ENCODE measurements around the gene LGALS12.
"Not testable (repeated sequence)": the region's sequence is repeated elsewhere in the genome, so short reads cannot be mapped to it uniquely, and the experiment has no call there.

Gene LGALS12

DNA sequence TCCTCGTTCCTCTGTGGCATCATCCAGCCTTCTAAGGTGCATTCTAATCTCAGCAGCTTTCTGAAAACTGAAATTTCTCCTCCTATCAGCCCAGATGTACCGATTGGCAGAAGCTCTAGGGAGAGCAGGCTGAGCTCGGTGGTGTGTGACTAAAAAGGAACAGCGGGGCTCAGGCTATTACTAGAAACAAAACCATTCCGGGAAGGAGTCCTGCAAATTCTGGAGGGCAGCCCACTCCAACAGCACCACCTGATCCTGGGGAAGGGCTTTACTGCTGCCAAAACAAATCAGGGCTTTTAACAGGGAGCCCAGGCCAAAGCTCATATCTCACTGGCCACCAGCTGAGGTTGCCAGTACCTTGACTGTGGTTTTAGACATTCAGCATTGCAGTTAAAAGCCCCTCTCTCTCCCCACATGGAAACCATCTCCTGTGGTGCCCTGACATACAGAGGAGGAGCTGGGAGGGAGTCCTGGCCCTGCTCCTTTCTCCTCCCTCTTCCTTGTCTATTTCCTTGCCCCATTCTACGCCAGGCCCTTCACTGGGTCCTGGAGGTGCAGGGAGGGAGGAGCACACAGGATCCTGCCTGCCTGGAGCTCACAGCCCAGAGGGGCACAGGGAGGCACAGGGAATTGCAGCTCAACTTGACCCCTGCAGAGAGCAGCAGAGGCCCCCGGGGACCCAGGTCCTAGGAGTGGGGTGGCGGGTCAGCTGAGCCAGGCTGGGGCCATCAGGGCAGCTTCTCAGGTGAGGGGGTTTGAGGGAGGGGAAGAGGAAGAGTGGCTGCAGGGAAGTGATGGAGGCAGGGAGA is 31.6 kb downstream of the LGALS12 start:
- Histone ChIP-seq H3K4me1 (ENCODE audit: control insufficient read depth in 1 of 2, insufficient read depth in 1 of 2, low read depth in 1 of 2, low read length in 1 of 2) (peaks cover 11 to 14% of the 10 kb centered on the region in 2 experiments), H3K27me3 (peaks cover 22% of the 10 kb centered on the region), H3K4me3 (ENCODE audit: low read depth in 1 of 2, low read length in 1 of 2) (peak overlapping the region; percentile 49 to 57), H3K9me3 (no peaks in the 10 kb centered on the region), H3K27ac (peak overlapping the region; percentile 73), H3K36me3 (no peaks in the 10 kb centered on the region)
- TF ChIP-seq, protein P1, sequence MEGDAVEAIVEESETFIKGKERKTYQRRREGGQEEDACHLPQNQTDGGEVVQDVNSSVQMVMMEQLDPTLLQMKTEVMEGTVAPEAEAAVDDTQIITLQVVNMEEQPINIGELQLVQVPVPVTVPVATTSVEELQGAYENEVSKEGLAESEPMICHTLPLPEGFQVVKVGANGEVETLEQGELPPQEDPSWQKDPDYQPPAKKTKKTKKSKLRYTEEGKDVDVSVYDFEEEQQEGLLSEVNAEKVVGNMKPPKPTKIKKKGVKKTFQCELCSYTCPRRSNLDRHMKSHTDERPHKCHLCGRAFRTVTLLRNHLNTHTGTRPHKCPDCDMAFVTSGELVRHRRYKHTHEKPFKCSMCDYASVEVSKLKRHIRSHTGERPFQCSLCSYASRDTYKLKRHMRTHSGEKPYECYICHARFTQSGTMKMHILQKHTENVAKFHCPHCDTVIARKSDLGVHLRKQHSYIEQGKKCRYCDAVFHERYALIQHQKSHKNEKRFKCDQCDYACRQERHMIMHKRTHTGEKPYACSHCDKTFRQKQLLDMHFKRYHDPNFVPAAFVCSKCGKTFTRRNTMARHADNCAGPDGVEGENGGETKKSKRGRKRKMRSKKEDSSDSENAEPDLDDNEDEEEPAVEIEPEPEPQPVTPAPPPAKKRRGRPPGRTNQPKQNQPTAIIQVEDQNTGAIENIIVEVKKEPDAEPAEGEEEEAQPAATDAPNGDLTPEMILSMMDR (IDR thresholded peaks at IDR 0.05) = no peak

DNA sequence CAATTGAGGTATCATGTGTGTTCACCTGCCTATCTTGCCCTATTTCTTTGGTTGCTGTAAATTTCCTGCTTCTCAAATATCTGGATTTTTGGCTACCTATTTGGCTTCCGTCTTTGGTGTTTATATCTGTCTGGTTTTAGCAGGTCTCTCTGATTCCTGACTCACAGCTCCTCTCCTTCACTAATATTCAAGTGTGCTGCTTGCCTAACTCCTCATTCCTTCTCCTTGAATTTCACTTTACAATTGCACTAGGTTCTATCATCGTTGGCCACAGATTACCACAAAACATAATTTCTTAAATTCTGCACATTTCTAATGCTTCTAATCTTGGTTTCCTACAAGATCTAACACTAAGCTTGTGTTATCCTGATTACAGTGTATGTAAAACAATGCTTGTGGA is 36.6 kb downstream of the LGALS12 start:
- H3K27ac ChIP-seq, H3K36me3 ChIP-seq: not testable (repeated sequence)

DNA sequence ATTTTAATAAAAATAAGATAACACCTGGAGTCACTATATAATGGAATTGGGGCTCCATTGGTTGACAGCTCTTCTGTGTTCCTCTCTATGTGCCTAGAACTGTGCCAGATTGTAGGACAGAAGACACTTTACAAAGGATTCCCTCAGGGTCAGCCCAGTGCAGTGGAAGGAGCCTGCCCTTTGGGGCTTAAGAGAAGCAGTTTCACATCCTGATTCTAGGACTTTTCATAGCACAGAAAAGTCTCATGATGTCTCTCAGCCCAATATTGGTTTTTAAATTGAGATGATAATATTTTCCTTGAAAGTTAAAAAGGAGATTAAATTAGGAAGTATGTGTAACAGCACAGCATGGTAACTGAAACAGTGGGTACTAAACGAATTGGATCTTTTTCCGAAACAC is 37.8 kb downstream of the LGALS12 start:
- TF ChIP-seq, protein P1 (IDR thresholded peaks at IDR 0.05) = no peak
- H3K4me1 ChIP-seq (ENCODE audit: control insufficient read depth in 1 of 2, insufficient read depth in 1 of 2, low read depth in 1 of 2, low read length in 1 of 2) = no peaks in the 10 kb centered on the region
- H3K27me3 ChIP-seq = no peaks in the 10 kb centered on the region
- no peak overlapping the region for H3K27ac ChIP-seq
- no peaks in the 10 kb centered on the region for H3K9me3 ChIP-seq
- H3K4me3 ChIP-seq (ENCODE audit: low read depth in 1 of 2, low read length in 1 of 2) = no peak overlapping the region
- no peaks in the 10 kb centered on the region for H3K36me3 ChIP-seq

More for the DNA sequence above, 36.6 kb downstream of the LGALS12 start:
- not testable (repeated sequence) for H3K27me3 ChIP-seq; H3K4me3 ChIP-seq (ENCODE audit: low read depth in 1 of 2, low read length in 1 of 2); H3K4me1 ChIP-seq (ENCODE audit: control insufficient read depth in 1 of 2, insufficient read depth in 1 of 2, low read depth in 1 of 2, low read length in 1 of 2); H3K9me3 ChIP-seq

DNA sequence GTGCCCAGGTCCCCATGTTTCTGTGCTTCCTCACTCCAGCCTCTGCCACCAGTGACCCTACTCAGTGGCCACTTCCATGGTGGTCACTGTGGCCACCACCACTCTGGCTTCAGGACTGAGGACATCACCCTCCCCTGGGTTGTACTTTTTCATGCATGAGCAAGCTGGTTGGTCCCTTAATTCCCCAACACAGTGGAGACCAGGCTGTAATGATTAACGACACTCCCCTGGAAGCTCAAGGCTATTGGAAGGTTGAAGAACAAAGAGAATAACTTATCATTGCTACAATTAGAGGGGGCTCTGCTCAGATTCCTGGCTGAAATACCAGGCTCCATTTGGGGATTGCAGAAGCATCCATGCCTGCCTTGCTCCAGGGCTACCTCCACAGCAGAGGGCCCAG is 41.2 kb downstream of the LGALS12 start:
- Histone ChIP-seq H3K36me3 (no peaks in the 10 kb centered on the region), H3K4me3 (ENCODE audit: low read depth in 1 of 2, low read length in 1 of 2) (no peak overlapping the region), H3K27ac (no peak overlapping the region), H3K27me3 (peaks cover 11% of the 10 kb centered on the region), H3K4me1 (ENCODE audit: control insufficient read depth in 1 of 2, insufficient read depth in 1 of 2, low read depth in 1 of 2, low read length in 1 of 2) (peaks cover 0 to 2% of the 10 kb centered on the region in 2 experiments), H3K9me3 (no peaks in the 10 kb centered on the region)
- TF ChIP-seq, protein P1 (IDR thresholded peaks at IDR 0.05) = no peak

DNA sequence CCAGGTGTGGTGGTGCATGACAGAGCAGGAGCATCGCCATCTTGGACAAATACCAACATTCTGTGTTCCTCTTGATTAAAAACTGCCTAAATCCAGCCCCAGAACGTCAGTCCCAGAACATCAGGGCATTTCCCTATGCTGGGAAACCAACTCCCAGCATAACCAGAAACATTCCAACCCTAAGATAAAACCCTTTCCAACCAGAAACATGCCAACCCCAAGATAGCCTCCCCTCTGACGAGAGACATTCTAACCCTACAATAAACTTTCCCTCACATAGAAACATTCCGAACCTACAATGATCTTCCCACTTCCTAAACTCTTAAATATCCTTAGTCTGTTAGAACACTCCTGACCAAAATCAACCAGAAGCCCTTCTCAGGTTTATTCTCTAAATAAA is 42.3 kb downstream of the LGALS12 start:
- H3K36me3 ChIP-seq = no peaks in the 10 kb centered on the region
- no peak overlapping the region for H3K4me3 ChIP-seq (ENCODE audit: low read depth in 1 of 2, low read length in 1 of 2)
- no peaks in the 10 kb centered on the region for H3K9me3 ChIP-seq
- TF ChIP-seq, protein P1 (IDR thresholded peaks at IDR 0.05) = no peak
- H3K4me1 ChIP-seq (ENCODE audit: control insufficient read depth in 1 of 2, insufficient read depth in 1 of 2, low read depth in 1 of 2, low read length in 1 of 2) = peaks cover 0 to 2% of the 10 kb centered on the region in 2 experiments
- H3K27ac ChIP-seq = no peak overlapping the region
- peaks cover 11% of the 10 kb centered on the region for H3K27me3 ChIP-seq

DNA sequence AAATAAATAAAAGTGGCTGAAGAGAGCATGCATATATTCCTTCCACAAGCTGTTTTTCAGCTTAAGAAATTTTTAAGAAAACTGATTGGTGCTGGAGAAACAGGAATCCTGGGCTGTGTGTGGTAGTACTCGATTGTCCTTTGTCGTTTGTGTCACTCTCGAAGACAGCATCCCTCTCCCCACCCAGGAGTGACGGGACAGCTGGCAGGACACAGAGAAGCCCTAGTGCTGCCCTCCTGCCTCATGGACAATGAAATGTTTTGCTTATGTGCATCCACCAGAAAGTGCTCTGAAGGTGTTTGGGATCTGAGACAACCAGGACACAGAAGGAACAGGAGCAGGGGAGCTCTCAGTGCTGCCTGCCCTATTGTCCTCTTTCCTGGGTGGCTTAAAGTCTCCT is 43.5 kb downstream of the LGALS12 start:
- no peak overlapping the region for H3K4me3 ChIP-seq (ENCODE audit: low read depth in 1 of 2, low read length in 1 of 2)
- TF ChIP-seq, protein P1 (IDR thresholded peaks at IDR 0.05) = no peak
- no peaks in the 10 kb centered on the region for H3K9me3 ChIP-seq
- H3K36me3 ChIP-seq = no peaks in the 10 kb centered on the region
- no peak overlapping the region for H3K27ac ChIP-seq
- H3K27me3 ChIP-seq = peaks cover 11% of the 10 kb centered on the region
- peaks cover 4 to 7% of the 10 kb centered on the region in 2 experiments for H3K4me1 ChIP-seq (ENCODE audit: control insufficient read depth in 1 of 2, insufficient read depth in 1 of 2, low read depth in 1 of 2, low read length in 1 of 2)

DNA sequence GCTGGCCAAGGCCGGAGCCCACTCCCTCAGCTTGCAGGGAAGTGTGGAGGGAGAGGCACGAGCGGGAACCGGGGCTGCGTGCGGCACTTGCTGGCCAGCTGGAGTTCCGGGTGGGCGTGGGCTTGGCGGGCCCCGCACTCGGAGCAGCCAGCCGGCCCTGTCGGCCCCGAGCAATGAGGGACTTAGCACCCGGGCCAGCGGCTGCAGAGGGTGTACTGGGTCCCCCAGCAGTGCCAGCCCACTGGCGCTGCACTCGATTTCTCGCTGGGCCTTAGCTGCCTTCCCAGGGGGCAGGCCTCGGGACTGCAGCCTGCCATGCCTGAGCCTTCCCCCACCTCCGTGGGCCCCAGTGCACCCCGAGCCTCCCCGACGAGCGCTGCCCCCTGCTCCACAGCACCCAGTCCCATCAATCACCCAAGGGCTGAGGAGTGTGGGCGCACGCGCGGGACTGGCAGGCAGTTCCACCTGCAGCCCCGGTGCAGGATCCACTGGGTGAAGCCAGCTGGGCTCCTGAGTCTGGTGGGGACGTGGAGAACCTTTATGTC is 44.3 kb downstream of the LGALS12 start:
- H3K4me3 ChIP-seq (ENCODE audit: low read depth in 1 of 2, low read length in 1 of 2); H3K27ac ChIP-seq; H3K36me3 ChIP-seq; H3K9me3 ChIP-seq; H3K4me1 ChIP-seq (ENCODE audit: control insufficient read depth in 1 of 2, insufficient read depth in 1 of 2, low read depth in 1 of 2, low read length in 1 of 2): not testable (repeated sequence)
- peaks cover 11% of the 10 kb centered on the region for H3K27me3 ChIP-seq
